GM15510 (cell line): Measurements from ENCODE around the gene COL6A2.

Source experiments
- POLR2A ChIP-seq: IDR thresholded peaks from 3 replicates; pipeline ENCODE4 v1.6.1; 2011; ENCODE audit warnings: borderline replicate concordance; ENCODE audit not compliant: insufficient read length; ENCODE audit errors: extremely low read depth

COL6A2 gene

GRCh38 chr21:46065914-46066551 is 31.9 kb upstream of the COL6A2 start:
- no peak for TF ChIP-seq POLR2A

GRCh38 chr21:46066591-46067331 is 31.2 kb upstream of the COL6A2 start:
- TF ChIP-seq POLR2A, result no peak

GRCh38 chr21:46067505-46068201 is 30.3 kb upstream of the COL6A2 start:
- TF ChIP-seq POLR2A, result no peak

- TF ChIP-seq POLR2A, result no peak
Measured at GRCh38 chr21:46068516-46069079, 29.3 kb upstream of the COL6A2 start.

- no peak for TF ChIP-seq POLR2A
Measured at GRCh38 chr21:46069166-46069565, 28.7 kb upstream of the COL6A2 start.

- no peak for TF ChIP-seq POLR2A
Measured at GRCh38 chr21:46069719-46070279, 28.1 kb upstream of the COL6A2 start.

GRCh38 chr21:46071082-46071481 is 26.8 kb upstream of the COL6A2 start:
- TF ChIP-seq POLR2A, result no peak

GRCh38 chr21:46077674-46078101 is 20.2 kb upstream of the COL6A2 start:
- TF ChIP-seq POLR2A, result no peak

GRCh38 chr21:46078322-46078977 is 19.5 kb upstream of the COL6A2 start:
- no peak for TF ChIP-seq POLR2A

GRCh38 chr21:46078978-46079351 is 18.9 kb upstream of the COL6A2 start:
- no peak for TF ChIP-seq POLR2A

GRCh38 chr21:46079352-46080170 is 18.4 kb upstream of the COL6A2 start:
- no peak for TF ChIP-seq POLR2A

GRCh38 chr21:46080171-46081021 is 17.5 kb upstream of the COL6A2 start:
- no peak for TF ChIP-seq POLR2A

- no peak for TF ChIP-seq POLR2A
Measured at GRCh38 chr21:46081022-46081861, 16.7 kb upstream of the COL6A2 start.
